HepG2 (cell line): ENCODE measurements around the gene MIA2. TPM values are rescaled to one million over a fixed set of nuclear protein-coding genes. Genes with fewer than 3 reads are reported as not detected.

Experiments
- SSRP1 ChIP-seq: IDR thresholded peaks from 2 replicates; pipeline ENCODE4 v1.6.1; 2016; ENCODE audit warnings: control low read depth
- TBP ChIP-seq: sonication (generic); formaldehyde crosslinking; IDR thresholded peaks from 2 replicates; pipeline ENCODE4 v1.5.0; 2020; ENCODE audit warnings: missing genetic modification reagents
- ZNF354B ChIP-seq: sonication (generic); formaldehyde crosslinking; IDR thresholded peaks from 2 replicates; pipeline ENCODE4 v1.8.0; 2022; ENCODE audit warnings: mild to moderate bottlenecking, missing genetic modification reagents
- polyA plus RNA-seq, 8 experiments: library from polyadenylated mRNA; depleted of rRNA in 3 of 8; stranded (reverse) in 7 of 8; unstranded in 1 of 8; fragments of >200 nt; fragmentation: Illumina TruSeq in 4 of 8; extraction: Trizol in 4 of 8; gene quantifications; 2 replicates each; pipeline versions ENCODE4 v1.2.1 to v1.2.3, GENCODE V29; 2011 to 2016; ENCODE audit warnings: low read depth in 4 of 8, missing spikeins in 1 of 8, mixed read lengths in 1 of 8; ENCODE audit not compliant: insufficient read depth in 1 of 8
- total RNA-seq, 5 experiments: library from RNA; depleted of rRNA; stranded (reverse); fragments of >200 nt; fragmentation: Illumina TruSeq; extraction: Trizol; gene quantifications; 2 replicates each; pipeline ENCODE4 v1.2.3, GENCODE V29; 2016; ENCODE audit warnings: low read depth in 1 of 5
- TF ChIP-seq, protein P1 (sequence below): IDR thresholded peaks from 2 replicates; pipeline ENCODE4 v1.6.1; 2016; ENCODE audit warnings: low read depth, control low read depth
- TF ChIP-seq, protein P2 (sequence below): sonication (generic); formaldehyde crosslinking; IDR thresholded peaks from 2 replicates; pipeline ENCODE4 v1.4.0; 2020; ENCODE audit warnings: missing genetic modification reagents, mild to moderate bottlenecking, borderline replicate concordance
- TF ChIP-seq, protein P3 (sequence below): IDR thresholded peaks from 2 replicates; pipeline ENCODE4 v1.6.1; 2016; ENCODE audit warnings: low read depth
- TF ChIP-seq, protein P4 (sequence below): sonication (generic); formaldehyde crosslinking; IDR thresholded peaks from 2 replicates; pipeline ENCODE4 v1.4.0; 2020; ENCODE audit warnings: mild to moderate bottlenecking, missing genetic modification reagents

Gene MIA2
- total and polyA plus RNA-seq, 2 of the 13 experiments (the other 11 are each of a cell fraction or from before 2014, with no cell fraction given), result 134 to 158 TPM

DNA sequence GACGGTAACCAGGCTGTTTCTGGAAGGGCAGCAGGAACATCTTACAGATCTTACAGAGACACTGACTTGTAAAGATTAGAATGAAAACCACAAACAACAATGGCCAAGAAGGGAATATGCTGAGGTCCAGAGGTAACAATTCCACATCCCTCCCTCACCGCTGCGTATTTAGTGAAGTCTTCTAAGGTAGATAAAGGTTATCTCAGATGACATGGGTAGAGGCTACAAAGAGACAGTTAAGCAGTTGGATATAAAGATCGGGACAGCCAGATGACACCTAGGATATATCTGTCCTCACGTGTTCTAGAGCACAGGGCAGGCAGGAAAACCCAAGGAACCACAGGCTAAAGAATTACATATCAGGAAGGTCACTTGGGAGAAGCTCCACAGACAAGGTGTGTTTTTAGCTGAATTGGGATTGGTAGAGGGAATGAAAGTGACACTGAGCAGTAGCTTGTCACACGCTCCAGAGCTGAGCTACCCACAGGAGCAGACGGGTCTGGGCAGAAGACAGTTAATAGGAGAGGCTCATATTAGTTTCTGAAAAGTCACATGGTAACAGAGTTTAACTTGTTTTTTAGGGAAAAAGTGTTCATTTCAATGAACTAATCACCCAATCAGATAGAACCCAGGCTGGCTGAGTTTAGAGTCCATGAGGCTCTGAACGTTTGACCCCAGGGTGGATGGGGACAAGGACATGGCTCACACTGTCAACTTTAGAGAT, 83.3 kb downstream of the MIA2 start (continued):
- TF ChIP-seq, protein P1, sequence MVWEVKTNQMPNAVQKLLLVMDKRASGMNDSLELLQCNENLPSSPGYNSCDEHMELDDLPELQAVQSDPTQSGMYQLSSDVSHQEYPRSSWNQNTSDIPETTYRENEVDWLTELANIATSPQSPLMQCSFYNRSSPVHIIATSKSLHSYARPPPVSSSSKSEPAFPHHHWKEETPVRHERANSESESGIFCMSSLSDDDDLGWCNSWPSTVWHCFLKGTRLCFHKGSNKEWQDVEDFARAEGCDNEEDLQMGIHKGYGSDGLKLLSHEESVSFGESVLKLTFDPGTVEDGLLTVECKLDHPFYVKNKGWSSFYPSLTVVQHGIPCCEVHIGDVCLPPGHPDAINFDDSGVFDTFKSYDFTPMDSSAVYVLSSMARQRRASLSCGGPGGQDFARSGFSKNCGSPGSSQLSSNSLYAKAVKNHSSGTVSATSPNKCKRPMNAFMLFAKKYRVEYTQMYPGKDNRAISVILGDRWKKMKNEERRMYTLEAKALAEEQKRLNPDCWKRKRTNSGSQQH, result no peak
- TF ChIP-seq ZNF354B (CRISPR knock-in tag), result 0 out of 2 replicates have a peak, but pooled peaks have one; percentile 52
- TF ChIP-seq, protein P2, sequence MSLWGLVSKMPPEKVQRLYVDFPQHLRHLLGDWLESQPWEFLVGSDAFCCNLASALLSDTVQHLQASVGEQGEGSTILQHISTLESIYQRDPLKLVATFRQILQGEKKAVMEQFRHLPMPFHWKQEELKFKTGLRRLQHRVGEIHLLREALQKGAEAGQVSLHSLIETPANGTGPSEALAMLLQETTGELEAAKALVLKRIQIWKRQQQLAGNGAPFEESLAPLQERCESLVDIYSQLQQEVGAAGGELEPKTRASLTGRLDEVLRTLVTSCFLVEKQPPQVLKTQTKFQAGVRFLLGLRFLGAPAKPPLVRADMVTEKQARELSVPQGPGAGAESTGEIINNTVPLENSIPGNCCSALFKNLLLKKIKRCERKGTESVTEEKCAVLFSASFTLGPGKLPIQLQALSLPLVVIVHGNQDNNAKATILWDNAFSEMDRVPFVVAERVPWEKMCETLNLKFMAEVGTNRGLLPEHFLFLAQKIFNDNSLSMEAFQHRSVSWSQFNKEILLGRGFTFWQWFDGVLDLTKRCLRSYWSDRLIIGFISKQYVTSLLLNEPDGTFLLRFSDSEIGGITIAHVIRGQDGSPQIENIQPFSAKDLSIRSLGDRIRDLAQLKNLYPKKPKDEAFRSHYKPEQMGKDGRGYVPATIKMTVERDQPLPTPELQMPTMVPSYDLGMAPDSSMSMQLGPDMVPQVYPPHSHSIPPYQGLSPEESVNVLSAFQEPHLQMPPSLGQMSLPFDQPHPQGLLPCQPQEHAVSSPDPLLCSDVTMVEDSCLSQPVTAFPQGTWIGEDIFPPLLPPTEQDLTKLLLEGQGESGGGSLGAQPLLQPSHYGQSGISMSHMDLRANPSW, result 0 out of 2 replicates have a peak, but pooled peaks have one; percentile 45
- TF ChIP-seq TBP, result no peak
- 0 out of 2 replicates have a peak, but pooled peaks have one; percentile 65 for TF ChIP-seq SSRP1
- TF ChIP-seq, protein P3, sequence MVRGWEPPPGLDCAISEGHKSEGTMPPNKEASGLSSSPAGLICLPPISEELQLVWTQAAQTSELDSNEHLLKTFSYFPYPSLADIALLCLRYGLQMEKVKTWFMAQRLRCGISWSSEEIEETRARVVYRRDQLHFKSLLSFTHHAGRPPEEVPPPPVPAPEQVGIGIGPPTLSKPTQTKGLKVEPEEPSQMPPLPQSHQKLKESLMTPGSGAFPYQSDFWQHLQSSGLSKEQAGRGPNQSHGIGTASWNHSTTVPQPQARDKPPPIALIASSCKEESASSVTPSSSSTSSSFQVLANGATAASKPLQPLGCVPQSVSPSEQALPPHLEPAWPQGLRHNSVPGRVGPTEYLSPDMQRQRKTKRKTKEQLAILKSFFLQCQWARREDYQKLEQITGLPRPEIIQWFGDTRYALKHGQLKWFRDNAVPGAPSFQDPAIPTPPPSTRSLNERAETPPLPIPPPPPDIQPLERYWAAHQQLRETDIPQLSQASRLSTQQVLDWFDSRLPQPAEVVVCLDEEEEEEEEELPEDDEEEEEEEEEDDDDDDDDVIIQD (CRISPR knock-in tag), result peak; percentile 47; the same call in 1 of the 2 replicates
- TF ChIP-seq, protein P4, sequence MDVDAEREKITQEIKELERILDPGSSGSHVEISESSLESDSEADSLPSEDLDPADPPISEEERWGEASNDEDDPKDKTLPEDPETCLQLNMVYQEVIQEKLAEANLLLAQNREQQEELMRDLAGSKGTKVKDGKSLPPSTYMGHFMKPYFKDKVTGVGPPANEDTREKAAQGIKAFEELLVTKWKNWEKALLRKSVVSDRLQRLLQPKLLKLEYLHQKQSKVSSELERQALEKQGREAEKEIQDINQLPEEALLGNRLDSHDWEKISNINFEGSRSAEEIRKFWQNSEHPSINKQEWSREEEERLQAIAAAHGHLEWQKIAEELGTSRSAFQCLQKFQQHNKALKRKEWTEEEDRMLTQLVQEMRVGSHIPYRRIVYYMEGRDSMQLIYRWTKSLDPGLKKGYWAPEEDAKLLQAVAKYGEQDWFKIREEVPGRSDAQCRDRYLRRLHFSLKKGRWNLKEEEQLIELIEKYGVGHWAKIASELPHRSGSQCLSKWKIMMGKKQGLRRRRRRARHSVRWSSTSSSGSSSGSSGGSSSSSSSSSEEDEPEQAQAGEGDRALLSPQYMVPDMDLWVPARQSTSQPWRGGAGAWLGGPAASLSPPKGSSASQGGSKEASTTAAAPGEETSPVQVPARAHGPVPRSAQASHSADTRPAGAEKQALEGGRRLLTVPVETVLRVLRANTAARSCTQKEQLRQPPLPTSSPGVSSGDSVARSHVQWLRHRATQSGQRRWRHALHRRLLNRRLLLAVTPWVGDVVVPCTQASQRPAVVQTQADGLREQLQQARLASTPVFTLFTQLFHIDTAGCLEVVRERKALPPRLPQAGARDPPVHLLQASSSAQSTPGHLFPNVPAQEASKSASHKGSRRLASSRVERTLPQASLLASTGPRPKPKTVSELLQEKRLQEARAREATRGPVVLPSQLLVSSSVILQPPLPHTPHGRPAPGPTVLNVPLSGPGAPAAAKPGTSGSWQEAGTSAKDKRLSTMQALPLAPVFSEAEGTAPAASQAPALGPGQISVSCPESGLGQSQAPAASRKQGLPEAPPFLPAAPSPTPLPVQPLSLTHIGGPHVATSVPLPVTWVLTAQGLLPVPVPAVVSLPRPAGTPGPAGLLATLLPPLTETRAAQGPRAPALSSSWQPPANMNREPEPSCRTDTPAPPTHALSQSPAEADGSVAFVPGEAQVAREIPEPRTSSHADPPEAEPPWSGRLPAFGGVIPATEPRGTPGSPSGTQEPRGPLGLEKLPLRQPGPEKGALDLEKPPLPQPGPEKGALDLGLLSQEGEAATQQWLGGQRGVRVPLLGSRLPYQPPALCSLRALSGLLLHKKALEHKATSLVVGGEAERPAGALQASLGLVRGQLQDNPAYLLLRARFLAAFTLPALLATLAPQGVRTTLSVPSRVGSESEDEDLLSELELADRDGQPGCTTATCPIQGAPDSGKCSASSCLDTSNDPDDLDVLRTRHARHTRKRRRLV (CRISPR knock-in tag), result 0 out of 2 replicates have a peak, but pooled peaks have one; percentile 47
